D721Med (cell line): ENCODE measurements around the gene S100A2.

ENCODE experiments used
- DNase-seq: peaks from one replicate; pipeline ENCODE4 v3.0.0; 2011; ENCODE audit warnings: low spot score; ENCODE audit not compliant: insufficient read length
- FAIRE-seq: peaks from 2 replicates; lab custom pipeline; 2011; peaks lifted over from hg19 to GRCh38; lab: Jason Lieb, UNC
- TF ChIP-seq, protein P1 (sequence below): IDR thresholded peaks from 2 replicates; pipeline ENCODE4 v1.5.1; 2012; ENCODE audit warnings: mild to moderate bottlenecking, control low read depth; ENCODE audit not compliant: insufficient read depth; ENCODE audit errors: missing control alignments

The S100A2 gene

DNA sequence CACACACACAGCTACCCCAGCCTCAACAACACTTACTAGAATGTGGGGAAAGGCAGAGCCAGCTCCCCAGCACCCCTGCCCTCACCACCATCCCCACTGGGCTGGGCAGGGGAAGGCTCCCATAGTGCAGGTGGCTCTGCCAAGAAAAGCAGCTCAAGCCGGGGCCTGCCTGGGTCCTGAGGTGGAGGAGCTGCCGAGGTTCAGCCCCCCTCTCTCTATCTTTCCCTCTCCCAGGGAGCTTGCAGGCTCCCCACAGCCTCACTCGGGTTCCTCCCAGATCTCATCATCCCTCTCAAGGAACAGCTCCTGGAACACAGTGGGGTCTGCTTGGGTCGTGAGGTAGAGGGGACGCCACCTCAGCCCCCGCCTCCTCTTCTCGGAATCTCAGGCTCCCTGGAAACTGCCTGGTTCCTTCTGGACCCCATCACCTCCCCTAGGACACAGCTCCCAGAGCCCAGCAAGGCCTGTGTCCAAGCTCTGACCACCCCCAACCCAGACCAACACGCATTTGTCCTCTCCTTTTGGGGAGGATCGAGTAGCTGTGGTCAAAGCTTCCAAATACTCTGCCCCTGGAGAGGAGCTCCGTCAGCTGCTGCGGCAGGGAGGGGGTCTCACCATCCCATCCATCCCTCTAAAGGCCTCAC is 46.6 kb upstream of the S100A2 start:
- FAIRE-seq, result no peak
- TF ChIP-seq, protein P1, sequence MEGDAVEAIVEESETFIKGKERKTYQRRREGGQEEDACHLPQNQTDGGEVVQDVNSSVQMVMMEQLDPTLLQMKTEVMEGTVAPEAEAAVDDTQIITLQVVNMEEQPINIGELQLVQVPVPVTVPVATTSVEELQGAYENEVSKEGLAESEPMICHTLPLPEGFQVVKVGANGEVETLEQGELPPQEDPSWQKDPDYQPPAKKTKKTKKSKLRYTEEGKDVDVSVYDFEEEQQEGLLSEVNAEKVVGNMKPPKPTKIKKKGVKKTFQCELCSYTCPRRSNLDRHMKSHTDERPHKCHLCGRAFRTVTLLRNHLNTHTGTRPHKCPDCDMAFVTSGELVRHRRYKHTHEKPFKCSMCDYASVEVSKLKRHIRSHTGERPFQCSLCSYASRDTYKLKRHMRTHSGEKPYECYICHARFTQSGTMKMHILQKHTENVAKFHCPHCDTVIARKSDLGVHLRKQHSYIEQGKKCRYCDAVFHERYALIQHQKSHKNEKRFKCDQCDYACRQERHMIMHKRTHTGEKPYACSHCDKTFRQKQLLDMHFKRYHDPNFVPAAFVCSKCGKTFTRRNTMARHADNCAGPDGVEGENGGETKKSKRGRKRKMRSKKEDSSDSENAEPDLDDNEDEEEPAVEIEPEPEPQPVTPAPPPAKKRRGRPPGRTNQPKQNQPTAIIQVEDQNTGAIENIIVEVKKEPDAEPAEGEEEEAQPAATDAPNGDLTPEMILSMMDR, result no peak
- DNase-seq, result no peak

DNA sequence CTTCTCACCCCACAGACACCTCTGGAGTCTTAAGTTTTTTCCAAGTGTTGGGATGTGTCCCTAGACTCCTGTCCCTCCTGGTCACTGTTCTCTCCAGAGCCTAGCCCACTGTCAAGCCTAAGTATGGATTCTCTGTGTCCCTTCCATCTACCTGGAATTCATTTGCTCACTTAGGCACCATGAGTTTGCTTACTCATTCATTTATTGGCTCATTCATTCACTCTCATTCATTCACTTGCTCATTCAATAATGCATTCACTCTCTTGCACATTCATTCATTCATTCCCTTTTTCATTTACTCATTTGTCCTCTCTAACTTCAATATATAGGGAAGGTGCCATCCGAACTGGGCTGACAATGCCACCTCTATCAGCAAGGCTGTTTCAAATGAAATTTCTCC is 45.7 kb upstream of the S100A2 start:
- no peak for FAIRE-seq
- no peak for DNase-seq
- TF ChIP-seq, protein P1, result no peak

DNA sequence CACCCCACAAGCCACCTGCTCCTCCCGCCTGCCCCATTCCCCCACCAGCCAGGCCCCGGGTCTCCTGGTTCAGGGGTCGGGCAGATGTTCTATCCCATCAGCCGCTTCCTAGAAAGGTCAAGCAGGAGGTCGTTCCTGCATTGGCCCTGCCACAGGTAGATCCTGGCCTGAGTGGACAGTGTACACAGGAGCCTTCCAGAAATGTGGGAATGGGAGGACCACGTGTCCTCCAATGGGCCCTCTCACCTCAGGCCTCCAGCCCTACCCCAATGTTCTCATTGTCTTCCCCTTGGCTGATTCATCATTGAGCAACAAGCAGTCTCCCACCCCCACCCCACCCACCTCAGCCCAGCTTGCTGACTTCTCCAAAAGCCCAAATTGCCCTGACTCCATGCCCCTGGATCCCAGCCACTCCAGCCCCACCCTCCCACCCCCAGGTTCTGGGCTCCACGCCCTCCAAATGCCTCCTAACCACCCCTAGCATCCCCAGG is 45.2 kb upstream of the S100A2 start:
- no peak for FAIRE-seq
- no peak for DNase-seq
- TF ChIP-seq, protein P1, result no peak

DNA sequence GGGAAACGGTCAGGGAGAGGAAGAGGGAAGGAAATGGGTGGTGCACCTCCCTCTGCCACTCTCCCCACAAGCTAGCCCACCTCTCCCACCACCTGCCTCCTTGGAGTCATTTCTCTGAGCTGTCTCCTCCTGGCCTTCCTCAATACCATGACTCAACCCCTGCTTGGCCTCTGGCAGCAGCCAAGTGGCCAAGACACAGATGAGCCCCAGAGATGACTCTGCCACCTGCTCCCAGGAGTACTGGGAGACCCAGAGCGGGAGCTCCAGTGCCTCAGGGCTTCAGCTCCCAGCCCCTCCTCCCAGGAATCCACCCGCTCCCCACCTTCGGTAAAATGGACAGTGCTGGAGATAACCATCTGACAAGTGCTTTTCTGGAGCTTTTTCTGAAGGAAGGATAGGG is 44.7 kb upstream of the S100A2 start:
- no peak for FAIRE-seq
- TF ChIP-seq, protein P1, result no peak

DNA sequence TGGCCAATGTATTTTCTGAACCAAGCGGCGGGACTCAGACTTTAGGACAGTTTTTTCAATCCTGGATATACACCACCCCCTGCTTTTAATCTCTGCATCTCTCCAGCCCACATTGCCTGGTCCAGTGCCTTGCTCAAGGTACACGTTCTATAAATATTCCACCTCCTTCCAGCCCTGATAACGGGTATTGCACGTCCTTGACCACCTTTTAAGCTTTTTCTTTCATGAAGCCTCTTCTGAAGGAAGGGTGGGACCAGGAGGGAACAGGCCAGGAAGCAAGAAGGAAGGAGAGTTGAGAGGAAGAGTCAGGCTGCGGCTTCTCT is 43.9 kb upstream of the S100A2 start:
- FAIRE-seq (no peak), DNase-seq (no peak)
- TF ChIP-seq, protein P1, result no peak

More for the DNA sequence above, 44.7 kb upstream of the S100A2 start:
- DNase-seq, result no peak

DNA sequence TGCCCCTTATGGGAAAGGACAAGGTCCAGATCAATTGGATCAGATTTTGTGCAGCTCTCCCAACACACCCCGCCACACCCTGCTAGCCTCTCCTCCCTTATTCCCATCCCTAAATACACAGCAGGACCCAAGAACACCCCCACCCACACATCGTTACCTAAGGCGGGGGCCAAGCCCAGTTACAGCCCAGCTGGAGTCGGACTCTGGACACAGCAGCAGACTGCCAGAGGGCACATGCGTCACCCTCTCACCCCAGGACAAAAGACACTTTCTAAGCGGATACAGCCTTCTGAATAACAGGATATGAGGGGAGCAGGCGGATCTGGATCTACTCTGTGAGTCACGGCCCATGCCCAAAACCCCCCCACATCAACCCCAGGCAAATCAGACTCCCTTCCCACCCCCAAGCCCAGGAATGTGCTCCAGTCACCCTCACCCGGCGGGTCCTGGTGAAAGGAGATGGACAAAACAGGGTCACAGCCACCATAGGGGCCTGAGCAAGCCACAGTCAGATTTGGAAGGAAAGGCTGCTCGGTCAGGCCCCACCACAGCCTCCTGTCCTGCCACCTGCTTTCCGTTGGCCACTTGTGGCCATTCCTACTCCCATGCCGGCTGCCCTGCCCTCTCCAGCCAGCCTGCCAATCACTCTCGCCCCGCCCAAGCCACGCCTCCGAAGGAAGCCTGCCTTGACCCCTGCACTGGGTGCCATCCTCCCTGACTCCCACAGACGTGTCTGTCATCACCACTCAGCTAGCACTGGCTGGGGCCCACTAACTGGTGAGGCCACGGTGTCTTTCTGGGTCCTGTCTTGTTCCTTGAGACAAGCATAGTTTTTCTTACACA is 43.3 kb upstream of the S100A2 start:
- DNase-seq, result no peak
- FAIRE-seq, result no peak
- TF ChIP-seq, protein P1, result no peak
